Measurements from ENCODE around the gene NTHL1.

- no peak for TF ChIP-seq EZH2 (IDR thresholded peaks at IDR 0.05; ENCODE audit: borderline replicate concordance, low read depth, low read length, severe bottlenecking)
- TF ChIP-seq, protein P1, sequence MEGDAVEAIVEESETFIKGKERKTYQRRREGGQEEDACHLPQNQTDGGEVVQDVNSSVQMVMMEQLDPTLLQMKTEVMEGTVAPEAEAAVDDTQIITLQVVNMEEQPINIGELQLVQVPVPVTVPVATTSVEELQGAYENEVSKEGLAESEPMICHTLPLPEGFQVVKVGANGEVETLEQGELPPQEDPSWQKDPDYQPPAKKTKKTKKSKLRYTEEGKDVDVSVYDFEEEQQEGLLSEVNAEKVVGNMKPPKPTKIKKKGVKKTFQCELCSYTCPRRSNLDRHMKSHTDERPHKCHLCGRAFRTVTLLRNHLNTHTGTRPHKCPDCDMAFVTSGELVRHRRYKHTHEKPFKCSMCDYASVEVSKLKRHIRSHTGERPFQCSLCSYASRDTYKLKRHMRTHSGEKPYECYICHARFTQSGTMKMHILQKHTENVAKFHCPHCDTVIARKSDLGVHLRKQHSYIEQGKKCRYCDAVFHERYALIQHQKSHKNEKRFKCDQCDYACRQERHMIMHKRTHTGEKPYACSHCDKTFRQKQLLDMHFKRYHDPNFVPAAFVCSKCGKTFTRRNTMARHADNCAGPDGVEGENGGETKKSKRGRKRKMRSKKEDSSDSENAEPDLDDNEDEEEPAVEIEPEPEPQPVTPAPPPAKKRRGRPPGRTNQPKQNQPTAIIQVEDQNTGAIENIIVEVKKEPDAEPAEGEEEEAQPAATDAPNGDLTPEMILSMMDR (IDR thresholded peaks at IDR 0.05; ENCODE audit: borderline replicate concordance, extremely low read depth, low read length, poor library complexity, severe bottlenecking) = no peak
Observed at GRCh38 chr16:2070576-2071453, 23.2 kb upstream of the NTHL1 start.

Data from DND-41 (cell line).